OCI-LY7 (cell line): ENCODE results near the gene SERPINA1.
"Not testable (repeated sequence)": the region's sequence is repeated elsewhere in the genome, so short reads cannot be mapped to it uniquely, and the experiment has no call there.

Source experiments
- EZH2phosphoT487 ChIP-seq: fragments of 200-600 bp; sonication (generic); IDR thresholded peaks from 2 replicates; pipeline ENCODE4 v1.6.1; 2018; ENCODE audit warnings: low read depth, borderline replicate concordance, mild to moderate bottlenecking, mixed run types, antibody characterized with exemption, low read length, moderate library complexity, mixed read lengths
- TF ChIP-seq, protein P1 (sequence below): fragments of 200-600 bp; sonication (generic); conservative IDR thresholded peaks from 2 replicates; pipeline ENCODE4 v1.5.1; 2014; ENCODE audit warnings: mild to moderate bottlenecking, antibody characterized with exemption, low read length, moderate library complexity, mixed read lengths

- TF ChIP-seq, protein P1, sequence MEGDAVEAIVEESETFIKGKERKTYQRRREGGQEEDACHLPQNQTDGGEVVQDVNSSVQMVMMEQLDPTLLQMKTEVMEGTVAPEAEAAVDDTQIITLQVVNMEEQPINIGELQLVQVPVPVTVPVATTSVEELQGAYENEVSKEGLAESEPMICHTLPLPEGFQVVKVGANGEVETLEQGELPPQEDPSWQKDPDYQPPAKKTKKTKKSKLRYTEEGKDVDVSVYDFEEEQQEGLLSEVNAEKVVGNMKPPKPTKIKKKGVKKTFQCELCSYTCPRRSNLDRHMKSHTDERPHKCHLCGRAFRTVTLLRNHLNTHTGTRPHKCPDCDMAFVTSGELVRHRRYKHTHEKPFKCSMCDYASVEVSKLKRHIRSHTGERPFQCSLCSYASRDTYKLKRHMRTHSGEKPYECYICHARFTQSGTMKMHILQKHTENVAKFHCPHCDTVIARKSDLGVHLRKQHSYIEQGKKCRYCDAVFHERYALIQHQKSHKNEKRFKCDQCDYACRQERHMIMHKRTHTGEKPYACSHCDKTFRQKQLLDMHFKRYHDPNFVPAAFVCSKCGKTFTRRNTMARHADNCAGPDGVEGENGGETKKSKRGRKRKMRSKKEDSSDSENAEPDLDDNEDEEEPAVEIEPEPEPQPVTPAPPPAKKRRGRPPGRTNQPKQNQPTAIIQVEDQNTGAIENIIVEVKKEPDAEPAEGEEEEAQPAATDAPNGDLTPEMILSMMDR, result not testable (repeated sequence)
- TF ChIP-seq EZH2phosphoT487, result not testable (repeated sequence)
These were observed 21.0 kb upstream of the SERPINA1 start for GRCh38 chr14:94409430-94409829.
